ENCODE measurements around the gene ABTB2.

DNA sequence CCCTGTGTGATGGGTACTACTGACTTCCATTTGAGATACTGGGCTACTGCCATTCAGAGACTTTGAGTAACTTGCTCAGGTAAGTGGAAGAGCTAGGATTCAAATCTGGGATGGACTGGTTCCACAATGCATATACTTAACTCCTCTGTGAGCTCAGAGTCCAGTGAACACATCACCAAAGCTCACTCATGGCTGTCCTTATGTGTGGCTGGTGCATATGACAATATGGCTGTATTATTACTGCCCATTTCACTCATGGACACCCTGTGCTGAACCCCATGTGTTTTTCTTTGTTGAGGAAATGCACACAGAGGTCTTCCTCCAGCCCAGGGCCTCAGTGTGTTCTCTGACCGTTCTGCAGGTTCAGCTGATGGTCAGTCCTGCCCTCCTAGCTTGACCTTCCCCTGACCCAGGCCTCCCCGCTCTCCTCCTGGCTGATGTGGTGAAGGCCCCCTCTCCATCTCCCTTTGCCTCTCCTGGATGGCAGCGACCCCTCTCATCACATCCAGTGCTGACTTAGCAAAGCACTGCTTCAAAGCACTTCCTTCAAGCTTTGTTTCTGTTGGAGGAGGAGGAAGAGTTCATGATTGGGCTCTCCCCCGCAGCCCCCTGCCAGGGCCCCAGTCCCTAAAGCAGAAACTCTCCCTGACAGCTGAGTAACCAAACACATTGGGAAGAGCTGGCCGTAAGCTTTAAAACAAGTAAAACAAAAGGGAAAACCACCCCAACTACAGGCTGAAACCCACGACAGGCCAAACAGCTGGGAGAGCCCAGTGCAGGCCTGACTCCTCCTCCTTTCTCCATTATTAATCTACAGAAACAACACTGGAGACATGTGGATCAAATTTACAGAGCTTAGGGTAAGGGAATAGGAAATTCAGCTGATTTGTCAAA is 151.2 kb downstream of the ABTB2 start:
- no peak for TF ChIP-seq POLR2A (IDR thresholded peaks at IDR 0.05)
- TF ChIP-seq, protein P1, sequence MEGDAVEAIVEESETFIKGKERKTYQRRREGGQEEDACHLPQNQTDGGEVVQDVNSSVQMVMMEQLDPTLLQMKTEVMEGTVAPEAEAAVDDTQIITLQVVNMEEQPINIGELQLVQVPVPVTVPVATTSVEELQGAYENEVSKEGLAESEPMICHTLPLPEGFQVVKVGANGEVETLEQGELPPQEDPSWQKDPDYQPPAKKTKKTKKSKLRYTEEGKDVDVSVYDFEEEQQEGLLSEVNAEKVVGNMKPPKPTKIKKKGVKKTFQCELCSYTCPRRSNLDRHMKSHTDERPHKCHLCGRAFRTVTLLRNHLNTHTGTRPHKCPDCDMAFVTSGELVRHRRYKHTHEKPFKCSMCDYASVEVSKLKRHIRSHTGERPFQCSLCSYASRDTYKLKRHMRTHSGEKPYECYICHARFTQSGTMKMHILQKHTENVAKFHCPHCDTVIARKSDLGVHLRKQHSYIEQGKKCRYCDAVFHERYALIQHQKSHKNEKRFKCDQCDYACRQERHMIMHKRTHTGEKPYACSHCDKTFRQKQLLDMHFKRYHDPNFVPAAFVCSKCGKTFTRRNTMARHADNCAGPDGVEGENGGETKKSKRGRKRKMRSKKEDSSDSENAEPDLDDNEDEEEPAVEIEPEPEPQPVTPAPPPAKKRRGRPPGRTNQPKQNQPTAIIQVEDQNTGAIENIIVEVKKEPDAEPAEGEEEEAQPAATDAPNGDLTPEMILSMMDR (IDR thresholded peaks at IDR 0.05): no peak

Measured in Peyer's patch (tissue), 4 donors.